H9 (cell line): Measurements from ENCODE around the gene RPL29. TPM values are rescaled to one million over a fixed set of nuclear protein-coding genes. Genes with fewer than 3 reads are reported as not detected.
A peak's percentile ranks its signal among the peaks of the same experiment; 100 is the strongest.

Source experiments
- DNase-seq: peaks from one replicate; pipeline ENCODE4 v3.0.0-alpha.2; 2017
- H2AFZ ChIP-seq: one replicate; pipeline ENCODE4 v1.6.1; 2013; ENCODE audit warnings: mild to moderate bottlenecking, low read length, control low read depth, moderate library complexity
- H2AK5ac ChIP-seq: 2 replicates; pipeline ENCODE4 v1.6.1; 2013; ENCODE audit warnings: low read length, control low read depth, mixed read lengths; ENCODE audit not compliant: insufficient read length
- H2BK120ac ChIP-seq: one replicate; pipeline ENCODE4 v1.6.1; 2013; ENCODE audit warnings: low read depth, mild to moderate bottlenecking, low read length, control low read depth, inconsistent platforms; ENCODE audit not compliant: poor library complexity, severe bottlenecking
- H2BK12ac ChIP-seq: 2 replicates; pipeline ENCODE4 v1.6.1; 2013; ENCODE audit warnings: low read length, control low read depth, mixed read lengths, low read depth; ENCODE audit not compliant: insufficient read length
- H2BK15ac ChIP-seq: 2 replicates; pipeline ENCODE4 v1.6.1; 2013; ENCODE audit warnings: low read depth, low read length, control low read depth
- H2BK20ac ChIP-seq: one replicate; pipeline ENCODE4 v1.6.1; 2013; ENCODE audit warnings: low read depth, mild to moderate bottlenecking, low read length, control low read depth, inconsistent platforms; ENCODE audit not compliant: poor library complexity, severe bottlenecking
- H2BK5ac ChIP-seq: 2 replicates; pipeline ENCODE4 v1.6.1; 2013; ENCODE audit warnings: low read length, control low read depth, mixed read lengths; ENCODE audit not compliant: insufficient read length
- H3K14ac ChIP-seq: 2 replicates; pipeline ENCODE4 v1.6.1; 2013; ENCODE audit warnings: low read length, control low read depth; ENCODE audit not compliant: insufficient read depth
- H3K18ac ChIP-seq: 2 replicates; pipeline ENCODE4 v1.6.1; 2013; ENCODE audit warnings: low read depth, mild to moderate bottlenecking, mixed read lengths, low read length, control low read depth; ENCODE audit not compliant: insufficient read length
- H3K23ac ChIP-seq: 2 replicates; pipeline ENCODE4 v1.6.1; 2013; ENCODE audit warnings: low read length, control low read depth, mixed read lengths, low read depth; ENCODE audit not compliant: insufficient read length
- H3K23me2 ChIP-seq: 2 replicates; pipeline ENCODE4 v1.6.1; 2013; ENCODE audit warnings: low read depth, mild to moderate bottlenecking, mixed read lengths, low read length, control low read depth; ENCODE audit not compliant: insufficient read length, poor library complexity, severe bottlenecking
- H3K27ac ChIP-seq: 2 replicates; pipeline ENCODE4 v1.5.1; 2013; ENCODE audit warnings: low read length, control low read depth, mixed read lengths, low read depth; ENCODE audit not compliant: insufficient read length
- H3K27me3 ChIP-seq: 2 replicates; pipeline ENCODE4 v1.6.1; 2013; ENCODE audit warnings: low read length, control low read depth, inconsistent platforms; ENCODE audit not compliant: insufficient read depth
- H3K4ac ChIP-seq: 2 replicates; pipeline ENCODE4 v1.6.1; 2013; ENCODE audit warnings: low read depth, mild to moderate bottlenecking, control low read depth, inconsistent platforms, low read length, moderate library complexity
- H3K4me1 ChIP-seq: 2 replicates; pipeline ENCODE4 v1.6.1; 2013; ENCODE audit warnings: low read length, control low read depth, inconsistent platforms; ENCODE audit not compliant: insufficient read depth
- H3K4me2 ChIP-seq: 2 replicates; pipeline ENCODE4 v1.6.1; 2013; ENCODE audit warnings: low read length, control low read depth, mixed read lengths; ENCODE audit not compliant: insufficient read length, insufficient read depth
- H3K56ac ChIP-seq: 2 replicates; pipeline ENCODE4 v1.6.1; 2013; ENCODE audit warnings: low read depth, mild to moderate bottlenecking, mixed read lengths, low read length, control low read depth; ENCODE audit not compliant: insufficient read length
- H3K79me1 ChIP-seq: 2 replicates; pipeline ENCODE4 v1.6.1; 2013; ENCODE audit warnings: low read depth, mild to moderate bottlenecking, moderate library complexity, low read length, control low read depth, inconsistent platforms; ENCODE audit not compliant: insufficient read depth, poor library complexity, severe bottlenecking
- H3K79me2 ChIP-seq: 2 replicates; pipeline ENCODE4 v1.6.1; 2013; ENCODE audit warnings: low read length, control low read depth, inconsistent platforms; ENCODE audit not compliant: insufficient read depth
- H3K9ac ChIP-seq: 2 replicates; pipeline ENCODE4 v1.6.1; 2013; ENCODE audit warnings: low read length, control low read depth, mixed read lengths; ENCODE audit not compliant: insufficient read length; ENCODE audit errors: extremely low read depth
- H3K9me3 ChIP-seq: one replicate; pipeline ENCODE4 v1.6.1; 2013; ENCODE audit warnings: low read depth, low read length, inconsistent platforms; ENCODE audit not compliant: control insufficient read depth
- H3T11ph ChIP-seq: one replicate; pipeline ENCODE4 v1.6.1; 2013; ENCODE audit warnings: mild to moderate bottlenecking, low read length, control low read depth, inconsistent platforms
- H4K20me1 ChIP-seq: one replicate; pipeline ENCODE4 v1.6.1; 2013; ENCODE audit not compliant: control insufficient read depth, insufficient read length, insufficient read depth
- H4K5ac ChIP-seq: 2 replicates; pipeline ENCODE4 v1.6.1; 2013; ENCODE audit warnings: low read depth, mild to moderate bottlenecking, mixed read lengths, low read length, control low read depth; ENCODE audit not compliant: insufficient read length
- H4K8ac ChIP-seq: replicated peaks from 2 replicates; pipeline ENCODE4 v1.6.1; 2013; ENCODE audit warnings: low read length, control low read depth, mixed read lengths, low read depth; ENCODE audit not compliant: insufficient read length
- H4K91ac ChIP-seq: 2 replicates; pipeline ENCODE4 v1.6.1; 2013; ENCODE audit warnings: low read depth, mild to moderate bottlenecking, moderate library complexity, mixed read lengths, low read length, control low read depth; ENCODE audit not compliant: insufficient read length
- H3K27ac Mint-ChIP-seq, 3 experiments: 2 replicates in 2 of 3; 3 replicates in 1 of 3; pipeline ENCODE4 v1.8.0; 2020 to 2021; ENCODE audit warnings: mixed read lengths in 3 of 3, mild to moderate bottlenecking in 1 of 3, moderate library complexity in 1 of 3
- H3K27me3 Mint-ChIP-seq: 2 replicates; pipeline ENCODE4 v1.8.0; 2021; ENCODE audit warnings: low read depth, mild to moderate bottlenecking, moderate library complexity, mixed read lengths
- H3K36me3 Mint-ChIP-seq, 3 experiments: 2 replicates in 2 of 3; 3 replicates in 1 of 3; pipeline ENCODE4 v1.8.0; 2020 to 2021; ENCODE audit warnings: low read depth in 3 of 3, mixed read lengths in 3 of 3; ENCODE audit not compliant: insufficient read depth in 1 of 3
- H3K4me1 Mint-ChIP-seq, 2 experiments: 2 replicates each; pipeline ENCODE4 v1.8.0; 2020; ENCODE audit warnings: mixed read lengths in 2 of 2
- H3K4me3 Mint-ChIP-seq, 2 experiments: 2 replicates in 1 of 2; 3 replicates in 1 of 2; pipeline ENCODE4 v1.8.0; 2020 to 2021; ENCODE audit warnings: mild to moderate bottlenecking in 2 of 2, mixed read lengths in 2 of 2, moderate library complexity in 1 of 2
- H3K9me3 Mint-ChIP-seq, 2 experiments: 2 replicates in 1 of 2; 3 replicates in 1 of 2; pipeline ENCODE4 v1.8.0; 2020; ENCODE audit warnings: mild to moderate bottlenecking in 2 of 2, mixed read lengths in 2 of 2, moderate library complexity in 1 of 2
- CTCF ChIP-seq: fragments of 200-600 bp; sonication (generic); conservative IDR thresholded peaks from 3 replicates; pipeline ENCODE4 v1.8.0; 2021; ENCODE audit warnings: antibody characterized with exemption, mild to moderate bottlenecking
- WGBS: extraction: QIAGEN DNeasy Blood & Tissue Kit; methylation state at CpG from one replicate; pipeline ENCODE4 v1.1.7; 2013; ENCODE audit warnings: missing lambda C conversion rate, low lambda C conversion rate, mixed read lengths; ENCODE audit not compliant: insufficient read length; ENCODE audit errors: extremely low coverage; 5-methylcytosine and 5-hydroxymethylcytosine counted together
- total RNA-seq: library from RNA; stranded (reverse); gene quantifications from 2 replicates; pipeline ENCODE4 v1.2.1, GENCODE V29; 2021

The RPL29 gene
- total RNA-seq, 1 experiment from 2014 or later: 1,592 TPM

GRCh38 chr3:51999846-52000245 lies 4.2 kb upstream of the RPL29 start:
- Histone ChIP-seq H3K4me1 (peaks cover 5% of the 10 kb centered on the region; the same call in 1 of the 2 replicates), H3K79me2 (peaks cover 5% of the 10 kb centered on the region; the same call in 1 of the 2 replicates), H2AK5ac (no peak overlapping the region), H2BK12ac (no peak overlapping the region), H3K23me2 (peaks cover 6% of the 10 kb centered on the region), H3K27me3 (no peaks in the 10 kb centered on the region), H3K4ac (no peak overlapping the region), H3K23ac (no peak overlapping the region), H3K9ac (no peak overlapping the region), H4K8ac (no peak overlapping the region), H3K18ac (no peak overlapping the region), H3K14ac (no peak overlapping the region), H3K79me1 (no peaks in the 10 kb centered on the region), H3K27ac (no peak overlapping the region), H3K9me3 (no peaks in the 10 kb centered on the region), H3K4me2 (no peak overlapping the region), H4K20me1 (peaks cover 2% of the 10 kb centered on the region), H4K91ac (no peak overlapping the region), H2BK120ac (no peak overlapping the region), H3T11ph (no peak overlapping the region), H2BK20ac (no peak overlapping the region), H2BK15ac (no peak overlapping the region), H4K5ac (no peak overlapping the region), H2BK5ac (no peak overlapping the region), H3K56ac (no peak overlapping the region), H2AFZ (no peak overlapping the region)
- Mint-ChIP-seq H3K9me3 (no peaks in the 10 kb centered on the region; a peak in 1 of 5 replicates), H3K27me3 (peaks cover 4% of the 10 kb centered on the region), H3K4me3 (no peak overlapping the region), H3K36me3 (peaks cover 9 to 10% (median 10%) of the 10 kb centered on the region in 3 experiments), H3K27ac (peak overlapping the region in 1 of 3 experiments; percentile 88; a peak in 1 of 7 replicates), H3K4me1 (peaks cover 37 to 43% of the 10 kb centered on the region in 2 experiments)
- no CpG with 5 or more reads among the region's 2 CpGs for WGBS
- no peak for TF ChIP-seq CTCF
- no peak for DNase-seq
